ENCODE results near the gene NKX1-2. TPM values are rescaled to one million over a fixed set of nuclear protein-coding genes. Genes with fewer than 3 reads are reported as not detected.

The NKX1-2 gene
- total RNA-seq, 3 donors from 2014 or later = 0.33 to 0.73 TPM; not detected in 1

GRCh38 chr10:124491105-124491504 is 41.3 kb upstream of the NKX1-2 start:
- no peaks in the 10 kb centered on the region for H3K36me3 ChIP-seq
- H3K9me3 ChIP-seq = no peaks in the 10 kb centered on the region
- no peaks in the 10 kb centered on the region for H3K4me1 ChIP-seq
- H3K27ac ChIP-seq = no peak overlapping the region
- no peak for DNase-seq (ENCODE audit: low spot score in 2 of 2)
- H3K27me3 ChIP-seq = no peaks in the 10 kb centered on the region
- TF ChIP-seq POLR2AphosphoS5 (IDR thresholded peaks at IDR 0.05) = no peak
- TF ChIP-seq POLR2A (IDR thresholded peaks at IDR 0.05) = no peak
- TF ChIP-seq CTCF (IDR thresholded peaks at IDR 0.05) = no peak
- H3K4me3 ChIP-seq = no peak overlapping the region
- intact Hi-C loops (cut with DNase I; ENCODE audit: low total_unique reads) = no loop called here

- TF ChIP-seq POLR2A (IDR thresholded peaks at IDR 0.05) = no peak
- no peak for TF ChIP-seq CTCF (IDR thresholded peaks at IDR 0.05)
- no peak for TF ChIP-seq POLR2AphosphoS5 (IDR thresholded peaks at IDR 0.05)
- Histone ChIP-seq H3K4me1 (no peaks in the 10 kb centered on the region), H3K36me3 (no peaks in the 10 kb centered on the region), H3K27ac (no peak overlapping the region), H3K27me3 (no peaks in the 10 kb centered on the region), H3K9me3 (no peaks in the 10 kb centered on the region), H3K4me3 (no peak overlapping the region)
- DNase-seq (ENCODE audit: low spot score in 2 of 2) = no peak
- intact Hi-C loops (cut with DNase I; ENCODE audit: low total_unique reads) = no loop called here
Measured at GRCh38 chr10:124486635-124487034, 36.8 kb upstream of the NKX1-2 start.

- Histone ChIP-seq H3K4me1 (no peaks in the 10 kb centered on the region), H3K4me3 (no peak overlapping the region), H3K27me3 (no peaks in the 10 kb centered on the region), H3K27ac (no peak overlapping the region), H3K36me3 (no peaks in the 10 kb centered on the region), H3K9me3 (no peaks in the 10 kb centered on the region)
- intact Hi-C loops (cut with DNase I; ENCODE audit: low total_unique reads) = no loop called here
- TF ChIP-seq POLR2AphosphoS5 (IDR thresholded peaks at IDR 0.05) (no peak), POLR2A (IDR thresholded peaks at IDR 0.05) (no peak), CTCF (IDR thresholded peaks at IDR 0.05) (no peak)
- DNase-seq (ENCODE audit: low spot score in 2 of 2) = no peak
Measured at GRCh38 chr10:124484661-124485060, 34.8 kb upstream of the NKX1-2 start.

- H3K36me3 ChIP-seq = no peaks in the 10 kb centered on the region
- H3K27me3 ChIP-seq = no peaks in the 10 kb centered on the region
- H3K9me3 ChIP-seq = no peaks in the 10 kb centered on the region
- no peak for DNase-seq (ENCODE audit: low spot score in 2 of 2)
- no peak overlapping the region for H3K27ac ChIP-seq
- intact Hi-C loops (cut with DNase I; ENCODE audit: low total_unique reads) = no loop called here
- TF ChIP-seq CTCF (IDR thresholded peaks at IDR 0.05) (no peak), POLR2AphosphoS5 (IDR thresholded peaks at IDR 0.05) (no peak), POLR2A (IDR thresholded peaks at IDR 0.05) (no peak)
- no peaks in the 10 kb centered on the region for H3K4me1 ChIP-seq
- H3K4me3 ChIP-seq = no peak overlapping the region
Measured at GRCh38 chr10:124484031-124484430, 34.2 kb upstream of the NKX1-2 start.

- Histone ChIP-seq H3K27me3 (no peaks in the 10 kb centered on the region), H3K4me3 (no peak overlapping the region), H3K36me3 (no peaks in the 10 kb centered on the region), H3K9me3 (no peaks in the 10 kb centered on the region), H3K27ac (no peak overlapping the region), H3K4me1 (no peaks in the 10 kb centered on the region)
- intact Hi-C loops (cut with DNase I; ENCODE audit: low total_unique reads) = no loop called here
- TF ChIP-seq POLR2A (IDR thresholded peaks at IDR 0.05) (no peak), CTCF (IDR thresholded peaks at IDR 0.05) (no peak), POLR2AphosphoS5 (IDR thresholded peaks at IDR 0.05) (no peak)
- DNase-seq (ENCODE audit: low spot score in 2 of 2) = no peak
Measured at GRCh38 chr10:124482876-124483275, 33.0 kb upstream of the NKX1-2 start.

Data from breast epithelium (tissue), 4 donors.